Measurements from ENCODE around the gene NPM1.

Gene NPM1

DNA sequence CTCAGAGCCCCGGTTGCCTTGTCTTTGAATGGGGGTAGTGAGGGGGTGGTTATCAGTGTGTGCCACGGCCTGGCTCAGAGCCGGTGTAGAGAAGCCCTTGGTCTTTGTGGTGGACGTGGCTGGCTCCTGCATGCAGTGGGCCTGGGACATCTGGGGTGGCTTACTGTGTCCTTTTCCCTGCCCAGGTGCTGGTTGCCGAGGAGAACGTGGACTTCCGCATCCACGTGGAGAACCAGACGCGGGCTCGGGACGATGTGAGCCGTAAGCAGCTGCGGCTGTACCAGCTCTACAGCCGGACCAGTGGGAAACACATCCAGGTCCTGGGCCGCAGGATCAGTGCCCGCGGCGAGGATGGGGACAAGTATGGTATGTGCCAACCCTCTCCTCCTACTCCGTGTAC is 48.3 kb downstream of the NPM1 start:
- H2BK120ac ChIP-seq (ENCODE audit: low read depth, low read length) = no peak overlapping the region
- H3K4me1 ChIP-seq (ENCODE audit: control insufficient read depth, insufficient read depth, low read depth, low read length) = peaks cover 2% of the 10 kb centered on the region
- H4K91ac ChIP-seq (ENCODE audit: low read length) = no peak overlapping the region
- no peak for DNase-seq
- no peak overlapping the region for H3K18ac ChIP-seq (ENCODE audit: low read depth in 1 of 2, low read length in 2 of 2)
- peaks cover 0 to 6% of the 10 kb centered on the region in 2 experiments for H3K36me3 ChIP-seq (ENCODE audit: control insufficient read depth in 1 of 2, insufficient read depth in 2 of 2, low read depth in 1 of 2, low read length in 2 of 2)
- no peak overlapping the region for H3K4me3 ChIP-seq (ENCODE audit: insufficient read depth in 1 of 2, low read depth in 1 of 2, low read length in 2 of 2)
- 97% methylated on average over 20 of the region's 20 CpGs for WGBS
- no peak overlapping the region for H3K4ac ChIP-seq (ENCODE audit: low read depth in 1 of 2, low read length in 2 of 2)
- H3K27ac ChIP-seq (ENCODE audit: low read length, poor library complexity, severe bottlenecking) = no peak overlapping the region
- H3K23ac ChIP-seq (ENCODE audit: low read length in 2 of 2) = no peak overlapping the region
- H3K9me3 ChIP-seq (ENCODE audit: control insufficient read depth, low read length) = no peaks in the 10 kb centered on the region
- H2BK5ac ChIP-seq (ENCODE audit: low read depth, low read length, poor library complexity, severe bottlenecking) = no peak overlapping the region
- no peak overlapping the region for H3K14ac ChIP-seq (ENCODE audit: low read length in 2 of 2)
- H3K9ac ChIP-seq (ENCODE audit: low read length) = no peak overlapping the region
- H3K27me3 ChIP-seq (ENCODE audit: control insufficient read depth in 1 of 2, insufficient read depth in 1 of 2, low read length in 2 of 2) = peaks cover 0 to 5% of the 10 kb centered on the region in 2 experiments
- no peak overlapping the region for H2AK5ac ChIP-seq (ENCODE audit: low read length, severe bottlenecking)
- no peaks in the 10 kb centered on the region for H3K79me1 ChIP-seq (replicated peaks; ENCODE audit: low read length, poor library complexity, severe bottlenecking)
- no peak overlapping the region for H3K4me2 ChIP-seq (ENCODE audit: low read length, poor library complexity, severe bottlenecking)
- H2BK12ac ChIP-seq (ENCODE audit: low read length in 2 of 2) = no peak overlapping the region
- no peak overlapping the region for H2BK15ac ChIP-seq (ENCODE audit: low read depth, poor library complexity, severe bottlenecking)
- H2AFZ ChIP-seq (ENCODE audit: low read depth, low read length) = no peak overlapping the region
- H4K8ac ChIP-seq (ENCODE audit: low read length) = no peak overlapping the region

DNA sequence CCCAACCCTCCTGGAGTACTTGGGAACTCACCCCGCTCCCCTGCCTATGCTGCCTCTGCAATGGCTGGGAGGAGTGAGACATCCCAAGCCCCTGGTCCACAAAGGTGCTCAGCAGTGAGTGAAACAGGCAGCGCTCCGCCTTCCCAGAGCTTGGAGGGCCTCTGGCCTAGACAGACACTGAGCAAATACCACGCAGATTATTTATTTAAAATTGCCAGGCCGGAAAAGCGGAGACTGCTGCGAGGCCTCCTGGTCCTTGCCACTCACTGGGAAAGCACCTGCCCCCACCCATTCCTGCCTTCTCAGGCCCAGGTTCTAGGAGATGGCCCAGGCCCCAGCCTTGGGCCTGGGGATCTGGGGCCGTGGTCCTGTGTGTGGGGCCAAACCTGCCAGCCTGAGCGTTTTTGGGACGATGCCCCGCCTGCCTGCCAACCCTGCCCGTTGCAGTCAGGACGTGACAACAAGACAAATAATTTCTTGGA is 49.2 kb downstream of the NPM1 start:
- H3K9me3 ChIP-seq (ENCODE audit: control insufficient read depth, low read length) = no peaks in the 10 kb centered on the region
- H2BK5ac ChIP-seq (ENCODE audit: low read depth, low read length, poor library complexity, severe bottlenecking) = no peak overlapping the region
- H2BK15ac ChIP-seq (ENCODE audit: low read depth, poor library complexity, severe bottlenecking) = no peak overlapping the region
- H2AFZ ChIP-seq (ENCODE audit: low read depth, low read length) = no peak overlapping the region
- H3K27me3 ChIP-seq (ENCODE audit: control insufficient read depth in 1 of 2, insufficient read depth in 1 of 2, low read length in 2 of 2) = peaks cover 0 to 5% of the 10 kb centered on the region in 2 experiments
- H3K23ac ChIP-seq (ENCODE audit: low read length in 2 of 2) = no peak overlapping the region
- no peak overlapping the region for H3K18ac ChIP-seq (ENCODE audit: low read depth in 1 of 2, low read length in 2 of 2)
- no peak for DNase-seq
- H4K91ac ChIP-seq (ENCODE audit: low read length) = no peak overlapping the region
- H3K9ac ChIP-seq (ENCODE audit: low read length) = no peak overlapping the region
- peaks cover 2 to 6% of the 10 kb centered on the region in 2 experiments for H3K36me3 ChIP-seq (ENCODE audit: control insufficient read depth in 1 of 2, insufficient read depth in 2 of 2, low read depth in 1 of 2, low read length in 2 of 2)
- H3K79me1 ChIP-seq (replicated peaks; ENCODE audit: low read length, poor library complexity, severe bottlenecking) = no peaks in the 10 kb centered on the region
- no peak overlapping the region for H3K4me3 ChIP-seq (ENCODE audit: insufficient read depth in 1 of 2, low read depth in 1 of 2, low read length in 2 of 2)
- H2BK120ac ChIP-seq (ENCODE audit: low read depth, low read length) = no peak overlapping the region
- H3K4me2 ChIP-seq (ENCODE audit: low read length, poor library complexity, severe bottlenecking) = no peak overlapping the region
- peaks cover 2% of the 10 kb centered on the region for H3K4me1 ChIP-seq (ENCODE audit: control insufficient read depth, insufficient read depth, low read depth, low read length)
- no peak overlapping the region for H2BK12ac ChIP-seq (ENCODE audit: low read length in 2 of 2)
- WGBS = 93% methylated on average over 13 of the region's 13 CpGs
- H2AK5ac ChIP-seq (ENCODE audit: low read length, severe bottlenecking) = no peak overlapping the region
- no peak overlapping the region for H4K8ac ChIP-seq (ENCODE audit: low read length)
- H3K4ac ChIP-seq (ENCODE audit: low read depth in 1 of 2, low read length in 2 of 2) = no peak overlapping the region
- no peak overlapping the region for H3K14ac ChIP-seq (ENCODE audit: low read length in 2 of 2)
- no peak overlapping the region for H3K27ac ChIP-seq (ENCODE audit: low read length, poor library complexity, severe bottlenecking)

- no peak overlapping the region for H3K4me2 ChIP-seq (ENCODE audit: low read length, poor library complexity, severe bottlenecking)
- 60% methylated on average over 14 of the region's 14 CpGs for WGBS
Measured at GRCh38 chr5:171437286-171437821, 49.7 kb downstream of the NPM1 start.

GRCh38 chr5:171438738-171439137 is 51.1 kb downstream of the NPM1 start:
- Histone ChIP-seq H3K79me1 (replicated peaks; ENCODE audit: low read length, poor library complexity, severe bottlenecking) (no peaks in the 10 kb centered on the region), H2BK5ac (ENCODE audit: low read depth, low read length, poor library complexity, severe bottlenecking) (no peak overlapping the region), H2AFZ (ENCODE audit: low read depth, low read length) (no peak overlapping the region), H2AK5ac (ENCODE audit: low read length, severe bottlenecking) (no peak overlapping the region), H3K23ac (ENCODE audit: low read length in 2 of 2) (no peak overlapping the region), H2BK12ac (ENCODE audit: low read length in 2 of 2) (no peak overlapping the region), H3K4me1 (ENCODE audit: control insufficient read depth, insufficient read depth, low read depth, low read length) (peaks cover 12% of the 10 kb centered on the region), H3K4ac (ENCODE audit: low read depth in 1 of 2, low read length in 2 of 2) (no peak overlapping the region), H3K9ac (ENCODE audit: low read length) (no peak overlapping the region), H2BK15ac (ENCODE audit: low read depth, poor library complexity, severe bottlenecking) (no peak overlapping the region), H3K27ac (ENCODE audit: low read length, poor library complexity, severe bottlenecking) (no peak overlapping the region), H3K36me3 (ENCODE audit: control insufficient read depth in 1 of 2, insufficient read depth in 2 of 2, low read depth in 1 of 2, low read length in 2 of 2) (peaks cover 2 to 6% of the 10 kb centered on the region in 2 experiments), H3K14ac (ENCODE audit: low read length in 2 of 2) (no peak overlapping the region), H3K18ac (ENCODE audit: low read depth in 1 of 2, low read length in 2 of 2) (no peak overlapping the region), H2BK120ac (ENCODE audit: low read depth, low read length) (no peak overlapping the region), H3K27me3 (ENCODE audit: control insufficient read depth in 1 of 2, insufficient read depth in 1 of 2, low read length in 2 of 2) (peaks cover 0 to 5% of the 10 kb centered on the region in 2 experiments), H4K8ac (ENCODE audit: low read length) (no peak overlapping the region), H4K91ac (ENCODE audit: low read length) (no peak overlapping the region), H3K9me3 (ENCODE audit: control insufficient read depth, low read length) (no peaks in the 10 kb centered on the region), H3K4me3 (ENCODE audit: insufficient read depth in 1 of 2, low read depth in 1 of 2, low read length in 2 of 2) (no peak overlapping the region), H3K4me2 (ENCODE audit: low read length, poor library complexity, severe bottlenecking) (no peak overlapping the region)
- DNase-seq = no peak
- 86% methylated on average over 3 of the region's 4 CpGs for WGBS

More at GRCh38 chr5:171437286-171437821, 49.7 kb downstream of the NPM1 start:
- H4K8ac ChIP-seq (ENCODE audit: low read length) = no peak overlapping the region
- no peak overlapping the region for H2AFZ ChIP-seq (ENCODE audit: low read depth, low read length)
- H3K27ac ChIP-seq (ENCODE audit: low read length, poor library complexity, severe bottlenecking) = no peak overlapping the region
- DNase-seq = no peak
- H2BK5ac ChIP-seq (ENCODE audit: low read depth, low read length, poor library complexity, severe bottlenecking) = no peak overlapping the region
- H2BK15ac ChIP-seq (ENCODE audit: low read depth, poor library complexity, severe bottlenecking) = no peak overlapping the region
- no peak overlapping the region for H3K14ac ChIP-seq (ENCODE audit: low read length in 2 of 2)
- H3K79me1 ChIP-seq (replicated peaks; ENCODE audit: low read length, poor library complexity, severe bottlenecking) = no peaks in the 10 kb centered on the region
- no peak overlapping the region for H4K91ac ChIP-seq (ENCODE audit: low read length)
- no peak overlapping the region for H2AK5ac ChIP-seq (ENCODE audit: low read length, severe bottlenecking)
- H2BK120ac ChIP-seq (ENCODE audit: low read depth, low read length) = no peak overlapping the region
- peaks cover 0 to 5% of the 10 kb centered on the region in 2 experiments for H3K27me3 ChIP-seq (ENCODE audit: control insufficient read depth in 1 of 2, insufficient read depth in 1 of 2, low read length in 2 of 2)
- H3K9me3 ChIP-seq (ENCODE audit: control insufficient read depth, low read length) = no peaks in the 10 kb centered on the region
- H2BK12ac ChIP-seq (ENCODE audit: low read length in 2 of 2) = no peak overlapping the region
- no peak overlapping the region for H3K23ac ChIP-seq (ENCODE audit: low read length in 2 of 2)
- no peak overlapping the region for H3K9ac ChIP-seq (ENCODE audit: low read length)
- H3K4me3 ChIP-seq (ENCODE audit: insufficient read depth in 1 of 2, low read depth in 1 of 2, low read length in 2 of 2) = no peak overlapping the region
- H3K36me3 ChIP-seq (ENCODE audit: control insufficient read depth in 1 of 2, insufficient read depth in 2 of 2, low read depth in 1 of 2, low read length in 2 of 2) = peaks cover 2 to 6% of the 10 kb centered on the region in 2 experiments
- no peak overlapping the region for H3K4ac ChIP-seq (ENCODE audit: low read depth in 1 of 2, low read length in 2 of 2)
- H3K4me1 ChIP-seq (ENCODE audit: control insufficient read depth, insufficient read depth, low read depth, low read length) = peaks cover 5% of the 10 kb centered on the region
- no peak overlapping the region for H3K18ac ChIP-seq (ENCODE audit: low read depth in 1 of 2, low read length in 2 of 2)
